NCI-H345 (cell line): ENCODE measurements around the gene ADGRF5.
A peak's percentile ranks its signal among the peaks of the same experiment; 100 is the strongest.
"Not testable (repeated sequence)": the region's sequence is repeated elsewhere in the genome, so short reads cannot be mapped to it uniquely, and the experiment has no call there.

Source experiments
- DNase-seq: peaks from one replicate; lab custom pipeline; 2025; lab: John Stamatoyannopoulos, UW

ADGRF5 gene

DNA sequence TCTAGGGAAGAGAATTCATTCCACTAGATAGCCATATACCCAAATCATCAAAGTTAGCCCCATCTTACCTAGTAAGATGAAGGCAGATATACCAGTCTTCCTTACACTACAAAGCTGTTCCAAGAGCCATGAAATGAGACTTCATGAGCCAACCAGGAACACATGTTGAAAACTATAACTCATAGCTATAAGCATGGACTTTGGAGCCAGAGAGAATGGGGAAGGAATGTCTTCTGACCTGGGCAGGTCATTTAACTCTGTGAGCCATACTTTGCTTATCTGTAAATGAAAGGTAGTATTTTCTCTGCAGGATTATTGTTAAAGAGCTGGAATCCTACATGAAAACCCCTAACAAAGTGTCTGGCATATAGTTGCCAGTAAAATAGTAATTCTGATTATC lies 27.3 kb downstream of the ADGRF5 start:
- no peak for DNase-seq

DNA sequence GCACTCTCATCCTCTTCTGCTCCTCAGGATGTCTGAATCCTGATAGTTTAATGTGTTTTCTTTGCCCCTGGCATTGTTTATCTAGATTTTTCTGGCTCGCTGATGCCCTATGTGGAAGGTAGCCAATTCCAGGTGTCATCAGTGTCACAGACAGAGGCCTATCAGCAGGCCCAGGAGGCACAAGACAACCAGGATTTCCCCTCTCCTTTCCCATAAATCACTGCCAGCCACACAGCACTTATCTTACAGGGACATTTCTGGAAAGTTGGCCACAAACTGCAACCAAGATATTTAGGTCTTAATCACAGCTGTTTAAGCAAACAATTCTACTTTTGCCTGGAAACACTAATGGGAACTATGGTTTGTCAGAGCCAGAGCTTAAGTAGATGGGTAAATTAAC lies 28.1 kb downstream of the ADGRF5 start:
- DNase-seq, result no peak

DNA sequence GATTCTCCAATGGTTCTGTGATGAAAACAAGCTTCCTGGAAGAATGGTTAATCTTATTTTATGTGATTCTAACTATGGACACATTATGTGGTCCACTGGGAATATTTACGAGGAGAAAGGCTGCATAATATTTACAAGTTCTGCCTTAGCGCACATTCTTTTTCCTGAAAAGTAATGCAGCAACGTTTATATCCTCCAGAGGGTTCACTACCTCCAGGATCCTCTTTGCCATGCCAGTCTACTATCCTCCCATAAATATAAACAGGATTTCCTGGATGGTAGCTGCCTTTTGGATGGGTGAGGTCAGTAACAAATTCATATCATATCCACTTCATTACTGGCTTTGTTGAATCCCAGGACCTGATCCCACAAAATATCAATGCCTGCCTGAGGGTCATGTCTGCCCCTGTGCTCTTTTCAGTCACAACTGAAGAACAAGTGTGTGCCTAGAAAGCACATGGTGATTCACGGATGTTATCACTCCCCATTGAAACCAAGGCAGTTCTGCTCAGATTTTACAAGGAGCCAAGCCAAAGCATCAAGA lies 30.4 kb downstream of the ADGRF5 start:
- no peak for DNase-seq

DNA sequence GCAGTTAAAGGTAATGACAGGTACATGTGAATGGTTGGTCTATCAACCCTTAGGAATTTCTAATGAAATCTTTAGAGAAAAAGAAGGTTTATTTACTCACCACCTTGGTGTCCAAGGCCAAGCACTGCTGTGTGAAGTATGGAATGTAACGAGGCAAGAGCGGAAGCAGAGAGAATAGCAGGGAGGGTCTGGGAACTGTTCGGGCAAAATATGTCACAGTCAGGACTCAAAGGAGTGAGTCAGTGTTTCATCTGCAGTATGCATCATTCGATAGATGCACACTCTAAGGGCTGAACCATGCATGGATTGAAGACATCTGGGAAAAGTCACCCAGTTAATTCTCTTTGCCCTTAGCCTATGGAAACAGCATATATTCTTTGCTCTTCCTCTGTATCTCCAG lies 33.2 kb downstream of the ADGRF5 start:
- DNase-seq, result no peak

DNA sequence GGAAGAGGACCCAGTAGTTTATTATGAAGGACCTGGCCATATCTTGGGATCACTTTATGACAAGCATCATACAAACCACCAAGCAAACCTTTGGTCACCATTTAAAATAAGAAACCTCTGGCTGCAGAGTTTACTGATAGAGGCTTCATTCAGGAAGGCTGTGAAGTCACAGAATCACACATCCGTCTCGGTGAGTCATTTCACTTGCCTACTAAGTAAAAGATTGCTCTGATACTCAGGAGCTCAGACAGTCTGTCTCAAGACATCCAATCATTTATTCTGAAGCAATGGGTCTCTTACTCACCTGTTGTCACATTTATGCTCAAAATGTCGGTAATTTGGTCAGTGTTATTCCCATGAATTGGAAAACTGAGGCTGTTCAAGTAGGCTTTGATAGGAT lies 33.7 kb downstream of the ADGRF5 start:
- no peak for DNase-seq

DNA sequence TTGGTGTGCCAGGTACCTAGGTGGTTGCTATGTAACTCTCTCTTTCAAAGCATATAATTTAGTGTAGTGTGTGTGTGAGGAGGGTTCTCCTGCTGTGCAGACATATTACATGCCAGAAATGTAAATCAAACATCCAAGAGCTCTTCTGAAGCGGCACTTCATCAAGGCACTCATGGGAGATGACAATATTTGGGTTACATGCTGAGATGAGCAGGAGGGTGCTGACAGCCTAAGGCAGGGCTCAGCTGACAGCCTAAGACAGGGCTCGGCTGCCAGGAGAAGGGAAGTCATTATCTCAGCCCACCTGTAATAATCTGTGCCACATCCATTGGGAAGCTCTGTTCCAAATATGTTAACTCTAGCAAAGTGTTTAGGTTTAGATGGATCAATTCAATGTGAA lies 39.1 kb downstream of the ADGRF5 start:
- peak; percentile 91 for DNase-seq

DNA sequence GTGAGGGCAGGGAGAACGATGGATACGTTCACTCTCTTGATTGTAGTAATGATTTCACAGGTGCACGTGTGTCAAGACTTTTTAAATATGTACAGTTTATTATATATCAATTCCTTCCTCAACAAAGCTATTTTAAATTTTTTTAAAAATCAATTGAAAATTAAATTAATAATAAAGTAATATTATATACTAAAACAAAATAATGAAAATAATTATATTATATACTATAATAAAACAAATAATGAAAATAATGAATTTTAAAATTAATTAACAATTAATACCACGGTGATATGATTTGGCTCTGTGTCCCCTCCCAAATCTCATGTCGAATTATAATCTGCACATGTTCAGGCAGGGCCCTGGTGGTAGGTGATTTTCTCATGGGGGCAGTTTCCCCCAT lies 42.7 kb downstream of the ADGRF5 start:
- DNase-seq, result no peak

DNA sequence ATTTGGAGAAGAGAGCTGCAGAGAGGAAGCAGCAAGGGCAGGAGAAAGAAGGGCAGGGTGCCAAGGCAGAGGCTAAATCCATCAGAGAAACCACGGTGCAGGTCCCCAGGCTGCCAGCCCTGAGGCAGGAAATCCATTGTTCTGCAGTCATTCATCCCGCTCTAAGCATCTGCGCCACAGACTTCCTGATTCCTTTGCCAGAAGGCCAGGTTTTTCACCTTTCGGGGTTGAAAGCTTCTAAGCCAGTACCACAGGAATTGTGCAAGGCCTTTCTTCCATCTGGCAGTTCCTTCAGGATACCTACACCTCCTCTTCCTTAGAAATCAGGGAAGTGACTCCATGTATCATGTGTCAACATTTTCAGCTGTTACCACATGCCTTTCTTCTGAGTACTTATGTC lies 45.6 kb downstream of the ADGRF5 start:
- DNase-seq, result peak; percentile 72

DNA sequence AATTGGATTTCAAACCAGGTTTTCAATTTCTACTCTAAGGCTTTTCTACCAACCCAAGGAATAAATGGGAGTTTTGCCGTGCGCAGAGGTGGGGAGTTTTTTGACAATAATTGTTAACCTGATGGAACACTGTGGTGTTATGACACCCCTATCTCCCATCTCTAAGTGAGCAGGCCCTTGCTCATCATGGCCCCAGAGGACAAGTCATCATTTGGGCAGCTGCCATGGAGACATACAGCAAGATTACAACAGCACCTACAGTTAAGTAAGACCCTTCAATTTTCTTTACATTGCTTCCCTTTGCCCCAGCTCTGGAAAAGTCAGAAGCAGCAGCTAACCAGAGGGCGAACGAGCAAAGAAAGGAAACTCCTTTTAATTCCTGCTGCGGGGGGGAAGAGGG lies 54.3 kb downstream of the ADGRF5 start:
- DNase-seq, result no peak

DNA sequence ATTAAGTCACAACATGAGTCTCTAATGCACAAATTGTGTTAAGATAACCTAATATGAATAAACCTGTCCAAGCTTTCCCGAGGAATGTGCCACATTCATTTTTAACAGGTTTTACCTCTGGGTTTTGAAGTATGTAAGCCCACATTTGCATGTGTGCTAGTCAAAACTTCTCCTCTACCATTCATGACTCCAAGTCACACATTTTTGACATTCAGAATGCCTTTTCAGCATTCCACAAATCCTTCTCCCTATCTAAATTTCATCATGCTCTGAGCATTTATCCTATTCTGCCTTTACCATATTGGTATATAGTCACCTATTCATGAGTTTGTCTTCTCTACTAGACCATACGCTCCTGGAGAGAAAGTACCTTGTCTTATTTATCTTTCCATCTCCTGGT lies 56.5 kb downstream of the ADGRF5 start:
- no peak for DNase-seq

DNA sequence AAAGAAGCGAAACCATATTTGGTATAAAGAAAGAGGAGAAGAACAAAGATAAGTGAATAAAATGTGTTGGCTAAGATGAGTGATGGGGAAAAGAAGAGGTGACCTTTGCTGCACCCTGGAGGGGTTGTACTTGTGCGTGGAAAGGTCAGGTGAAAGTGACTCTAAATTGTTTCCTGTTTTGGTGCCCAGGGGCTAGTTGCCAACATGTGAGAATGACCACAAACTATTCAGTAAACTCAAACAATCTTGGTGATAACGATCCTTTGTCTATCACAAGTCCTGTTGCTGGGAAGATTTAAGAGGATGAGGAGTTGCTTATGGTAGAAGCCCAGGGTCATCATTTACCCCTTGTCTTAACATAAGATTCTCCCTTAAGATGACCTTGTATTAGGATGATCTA lies 57.9 kb downstream of the ADGRF5 start:
- DNase-seq, result no peak

DNA sequence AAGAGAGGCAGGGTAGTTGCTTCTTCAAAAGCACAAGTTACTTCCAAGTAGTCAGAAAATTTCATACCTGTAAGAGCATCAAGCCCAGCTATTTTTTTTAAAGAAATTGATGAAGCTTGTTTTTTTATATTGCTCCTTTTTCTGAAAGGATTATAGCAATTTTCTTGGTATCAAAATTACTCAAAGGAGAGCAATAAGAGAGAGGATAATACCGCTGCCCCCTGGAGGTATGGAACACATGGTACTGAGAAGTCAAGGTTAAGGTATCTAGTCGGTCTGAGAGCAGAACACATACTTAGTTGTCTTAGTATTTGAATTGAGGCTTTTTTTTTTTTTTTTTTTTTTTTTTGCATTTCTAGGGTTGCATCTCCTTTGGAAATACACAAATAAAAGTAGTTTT lies 59.4 kb downstream of the ADGRF5 start:
- no peak for DNase-seq

DNA sequence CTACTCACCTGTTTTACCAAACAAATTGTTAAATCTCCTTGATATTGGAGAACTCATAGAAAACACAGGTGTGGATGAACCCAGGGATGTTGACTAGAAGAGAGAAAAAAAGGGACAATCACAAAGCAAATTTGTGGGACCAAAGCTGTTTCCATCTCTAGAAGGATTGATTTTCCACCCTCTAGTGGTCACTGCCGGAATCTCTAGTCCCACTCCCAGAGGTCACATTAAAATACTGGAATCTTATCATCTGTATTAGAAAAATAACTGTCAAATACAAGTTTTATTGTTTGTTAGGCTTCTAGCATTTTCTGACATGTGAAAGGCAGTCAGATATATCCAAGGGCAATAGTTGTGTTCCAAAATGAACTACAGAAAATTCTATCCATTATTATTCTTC lies 65.8 kb downstream of the ADGRF5 start:
- peak; percentile 1 for DNase-seq

DNA sequence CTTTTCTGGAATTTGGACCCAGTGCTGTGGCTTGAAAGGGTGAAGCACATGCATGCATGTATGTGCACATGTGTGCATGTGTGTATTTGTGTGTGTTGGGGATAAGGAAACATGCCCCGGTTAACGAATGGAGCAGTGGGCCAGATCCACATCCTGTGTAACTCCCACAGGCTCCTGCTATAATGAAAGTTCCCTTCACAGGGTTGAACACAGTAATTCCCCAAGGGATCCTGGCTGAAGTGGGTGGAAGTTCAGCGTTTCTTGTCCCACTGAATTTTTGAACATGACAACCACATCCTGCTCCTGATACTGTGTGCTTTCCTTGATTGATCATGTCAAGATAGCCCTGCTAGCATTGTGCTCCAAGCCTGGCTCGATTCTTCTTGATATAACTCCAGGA lies 70.2 kb downstream of the ADGRF5 start:
- not testable (repeated sequence) for DNase-seq

DNA sequence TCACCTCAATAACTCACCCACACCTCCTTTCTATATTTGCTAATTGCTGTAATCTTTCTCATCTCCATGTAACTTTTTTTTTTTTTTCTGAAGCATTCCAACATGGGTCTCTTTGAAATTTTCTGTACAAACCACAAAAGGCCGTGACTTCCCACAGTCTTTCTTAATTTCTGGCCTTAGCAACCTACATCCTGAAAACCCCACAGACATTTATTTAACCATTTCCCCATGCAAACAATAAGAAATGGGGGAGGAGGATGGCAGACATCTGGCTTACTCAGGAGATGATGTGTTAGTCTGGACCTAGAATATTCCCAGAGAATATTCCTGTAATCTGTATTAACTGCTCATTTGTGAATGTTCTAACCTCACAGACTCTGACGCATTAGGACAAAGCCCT lies 70.9 kb downstream of the ADGRF5 start:
- no peak for DNase-seq

DNA sequence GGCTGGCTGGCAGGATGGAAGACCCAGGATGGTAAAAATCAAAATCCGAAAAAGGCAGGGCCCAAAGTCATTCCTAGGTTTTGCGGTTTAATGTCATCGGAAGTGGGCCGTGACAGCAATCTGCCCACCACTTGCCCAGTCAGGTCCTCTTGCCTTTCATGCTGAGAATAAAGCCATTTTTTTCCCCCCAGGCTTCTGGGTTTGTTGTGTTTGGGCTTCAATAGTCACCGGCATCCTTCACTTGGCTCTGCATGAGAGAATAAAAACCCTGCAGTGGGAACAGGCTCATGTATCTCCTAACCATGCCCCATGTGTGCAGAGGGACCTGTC lies 72.4 kb downstream of the ADGRF5 start:
- no peak for DNase-seq

DNA sequence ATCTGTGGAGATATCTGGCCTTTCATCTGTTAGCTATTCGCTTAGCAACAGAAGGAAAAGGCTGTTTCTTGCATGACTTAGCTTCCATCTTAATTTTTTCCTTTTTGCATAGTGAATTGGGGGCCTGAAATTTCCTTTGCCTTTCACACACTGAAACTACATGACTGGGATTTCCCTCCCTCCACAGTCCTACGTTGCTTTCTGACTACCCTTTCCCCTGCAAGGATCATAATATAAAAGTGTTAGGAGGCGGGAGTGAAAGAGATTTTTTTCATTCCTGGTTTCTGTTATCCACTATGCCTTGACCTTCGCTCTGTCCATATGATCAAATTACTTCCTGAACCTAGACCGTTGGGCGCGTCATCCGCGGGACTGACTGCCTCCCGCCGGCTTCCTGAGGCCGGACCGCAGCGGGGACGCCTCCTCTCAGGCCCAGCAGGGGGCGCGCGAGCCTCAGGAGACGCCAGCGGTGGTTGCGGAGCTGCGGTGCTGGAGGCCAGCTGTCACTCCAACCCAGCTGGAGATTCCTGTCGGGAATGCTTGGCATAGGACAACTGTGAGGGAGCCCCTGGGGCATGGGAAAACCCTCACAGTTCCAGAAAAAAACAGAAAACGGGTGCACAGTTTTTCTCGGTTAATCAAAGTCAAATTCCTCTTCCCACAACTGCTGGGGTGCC lies 72.9 kb downstream of the ADGRF5 start:
- DNase-seq, result peak; percentile 79

DNA sequence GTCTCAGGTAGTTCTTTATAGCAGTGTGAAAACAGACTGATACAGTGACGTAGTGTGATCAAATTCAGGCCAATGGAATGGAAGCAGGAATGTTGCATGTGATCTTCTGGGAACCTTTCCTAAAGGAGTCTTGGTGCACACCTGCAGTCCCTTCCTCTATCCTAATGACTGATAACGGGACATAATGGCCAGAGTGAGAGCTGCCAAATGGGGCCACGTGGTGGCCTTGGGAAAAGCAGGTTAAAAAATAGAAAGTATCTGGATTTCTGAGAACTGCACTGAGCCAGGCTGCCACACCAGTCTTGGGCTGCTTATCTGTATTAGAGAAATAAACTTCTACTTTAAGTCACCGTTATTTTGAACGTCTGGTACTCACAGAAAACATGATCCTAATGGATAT lies 76.6 kb downstream of the ADGRF5 start:
- DNase-seq, result no peak

DNA sequence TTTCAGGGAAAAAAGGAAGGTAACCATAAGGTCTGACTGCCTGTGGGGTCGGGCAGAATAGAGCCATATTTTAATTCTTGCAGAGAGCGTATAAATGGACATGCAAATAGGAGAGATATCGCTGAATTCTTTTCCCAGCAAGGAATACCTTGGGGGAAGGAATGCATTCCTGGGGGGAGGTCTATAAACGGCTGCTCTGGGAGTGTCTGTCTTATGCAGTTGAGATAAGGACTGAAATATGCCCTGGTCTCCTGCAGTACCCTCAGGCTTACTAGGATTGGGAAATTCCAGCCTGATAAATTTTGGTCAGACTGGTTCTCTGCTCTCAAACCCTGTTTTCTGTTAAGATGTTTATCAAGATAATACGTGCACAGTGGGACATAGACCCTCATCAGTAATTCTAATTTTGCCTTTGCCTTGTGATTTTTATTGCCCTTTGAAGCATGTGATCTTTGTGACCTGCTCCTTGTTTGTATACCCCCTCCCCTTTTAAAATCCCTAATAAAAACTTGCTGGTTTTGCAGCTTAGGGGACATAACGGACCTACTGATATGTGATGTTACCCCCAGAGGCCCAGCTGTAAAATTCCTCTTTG lies 79.4 kb downstream of the ADGRF5 start:
- not testable (repeated sequence) for DNase-seq

DNA sequence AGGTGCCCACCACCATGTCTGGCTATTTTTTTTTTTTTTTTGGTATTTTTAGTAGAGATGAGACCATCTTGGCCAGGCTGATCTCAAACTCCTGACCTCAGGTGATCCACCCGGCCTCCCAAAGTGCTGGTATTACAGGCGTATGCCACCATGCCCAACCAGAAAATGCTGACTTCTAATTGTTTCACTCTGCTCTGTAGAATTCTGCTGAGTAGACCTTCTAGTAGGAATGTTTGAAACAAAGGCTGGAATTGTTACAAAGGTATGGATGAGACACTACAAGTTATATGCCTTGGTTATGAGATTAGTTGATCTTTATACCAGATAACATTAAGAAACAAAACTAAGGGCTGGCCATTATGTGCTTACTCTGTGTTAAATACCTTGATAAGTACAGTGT lies 83.7 kb downstream of the ADGRF5 start:
- DNase-seq, result no peak

DNA sequence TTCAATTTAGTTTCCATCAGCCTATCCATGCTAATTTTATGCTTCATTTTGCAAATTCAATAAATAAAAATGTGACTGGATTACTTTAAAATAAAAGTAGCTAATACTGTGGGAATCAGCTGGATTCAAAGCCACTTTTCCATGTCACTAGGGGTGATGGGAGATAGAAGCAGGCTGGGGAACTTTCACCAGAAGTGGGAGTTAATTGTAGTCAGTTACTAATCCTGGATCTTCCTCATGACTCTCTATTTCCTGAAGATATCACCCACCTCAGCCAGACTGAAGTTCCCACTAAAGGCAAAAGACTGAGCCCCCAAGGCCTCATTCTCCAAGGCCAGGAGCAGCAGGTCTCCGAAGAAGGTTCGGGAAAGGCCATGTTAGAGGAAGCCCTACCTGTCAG lies 86.7 kb downstream of the ADGRF5 start:
- DNase-seq, result not testable (repeated sequence)

DNA sequence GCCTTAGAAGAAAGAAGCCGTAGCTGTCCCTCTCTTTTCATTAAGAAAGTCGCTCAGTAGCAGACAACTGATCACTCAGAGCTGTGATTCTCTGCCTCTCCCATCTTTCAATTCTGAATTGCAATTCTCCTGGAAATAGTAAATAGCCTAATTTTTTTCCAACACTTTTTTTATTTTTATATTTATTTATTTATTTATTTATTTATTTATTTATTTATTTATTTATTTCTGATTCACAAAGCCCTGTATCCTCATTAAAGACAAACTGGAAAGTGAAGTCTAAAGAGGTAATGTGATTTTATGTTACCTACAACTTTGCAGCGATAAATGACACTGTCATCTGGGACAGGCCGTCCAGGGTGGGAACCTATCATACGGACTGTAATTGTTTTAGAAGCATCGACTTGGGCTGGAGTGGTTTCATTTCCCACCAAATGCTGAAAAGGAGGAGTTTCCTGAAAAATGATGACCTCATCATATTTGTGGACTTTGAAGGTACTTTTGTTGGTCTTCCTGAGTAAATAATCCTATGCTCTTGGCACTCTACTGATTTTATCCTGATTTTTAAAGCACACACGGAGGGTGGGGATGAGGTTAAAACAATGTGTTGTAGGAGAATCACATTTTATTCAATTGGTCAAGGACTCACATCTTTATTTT lies 87.4 kb downstream of the ADGRF5 start:
- not testable (repeated sequence) for DNase-seq

DNA sequence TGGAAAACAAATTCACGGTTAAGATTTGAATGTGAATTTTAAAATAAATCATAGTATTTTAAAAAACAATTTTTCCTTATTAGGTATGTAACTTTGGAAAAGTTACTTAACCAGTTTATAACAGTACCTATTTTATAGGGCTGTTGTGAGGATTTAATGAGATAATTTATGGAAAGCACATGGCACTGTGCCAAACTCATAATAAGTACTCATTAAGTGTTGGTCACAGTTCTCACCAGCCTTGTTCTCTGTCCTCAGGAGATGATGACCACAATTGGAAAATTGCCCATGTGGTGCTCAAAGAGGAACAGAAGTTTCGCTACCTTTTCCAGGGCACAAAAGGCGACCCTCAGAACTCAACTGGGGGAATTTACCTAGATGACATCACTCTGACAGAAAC lies 88.9 kb downstream of the ADGRF5 start:
- no peak for DNase-seq

DNA sequence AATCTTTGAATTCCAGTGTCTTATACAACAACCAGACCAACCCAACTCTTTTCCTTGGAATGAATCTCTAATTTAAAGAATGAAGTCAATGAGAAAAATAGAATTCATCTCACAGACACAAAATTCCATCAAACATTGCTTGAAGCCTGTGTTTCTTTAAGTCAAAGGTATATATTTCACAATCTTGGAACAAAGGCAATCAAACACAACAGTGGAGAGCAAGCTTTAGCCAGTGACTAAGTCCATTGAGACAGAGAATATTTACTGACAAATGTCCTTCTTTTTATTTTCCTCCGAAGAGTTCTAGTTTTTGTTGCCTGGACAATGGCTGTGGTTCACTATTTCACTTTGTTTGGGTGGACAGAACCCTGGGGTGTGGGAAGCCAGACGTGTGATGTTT lies 92.8 kb downstream of the ADGRF5 start:
- no peak for DNase-seq
